H9 (cell line): ENCODE results near the gene OPTC. TPM values are rescaled to one million over a fixed set of nuclear protein-coding genes. Genes with fewer than 3 reads are reported as not detected.

Experiments used
- DNase-seq: peaks from one replicate; pipeline ENCODE4 v3.0.0-alpha.2; 2017
- H2AFZ ChIP-seq: one replicate; pipeline ENCODE4 v1.6.1; 2013; ENCODE audit warnings: mild to moderate bottlenecking, low read length, control low read depth, moderate library complexity
- H2AK5ac ChIP-seq: 2 replicates; pipeline ENCODE4 v1.6.1; 2013; ENCODE audit warnings: low read length, control low read depth, mixed read lengths; ENCODE audit not compliant: insufficient read length
- H2BK120ac ChIP-seq: one replicate; pipeline ENCODE4 v1.6.1; 2013; ENCODE audit warnings: low read depth, mild to moderate bottlenecking, low read length, control low read depth, inconsistent platforms; ENCODE audit not compliant: poor library complexity, severe bottlenecking
- H2BK12ac ChIP-seq: 2 replicates; pipeline ENCODE4 v1.6.1; 2013; ENCODE audit warnings: low read length, control low read depth, mixed read lengths, low read depth; ENCODE audit not compliant: insufficient read length
- H2BK15ac ChIP-seq: 2 replicates; pipeline ENCODE4 v1.6.1; 2013; ENCODE audit warnings: low read depth, low read length, control low read depth
- H2BK20ac ChIP-seq: one replicate; pipeline ENCODE4 v1.6.1; 2013; ENCODE audit warnings: low read depth, mild to moderate bottlenecking, low read length, control low read depth, inconsistent platforms; ENCODE audit not compliant: poor library complexity, severe bottlenecking
- H2BK5ac ChIP-seq: 2 replicates; pipeline ENCODE4 v1.6.1; 2013; ENCODE audit warnings: low read length, control low read depth, mixed read lengths; ENCODE audit not compliant: insufficient read length
- H3K14ac ChIP-seq: 2 replicates; pipeline ENCODE4 v1.6.1; 2013; ENCODE audit warnings: low read length, control low read depth; ENCODE audit not compliant: insufficient read depth
- H3K18ac ChIP-seq: 2 replicates; pipeline ENCODE4 v1.6.1; 2013; ENCODE audit warnings: low read depth, mild to moderate bottlenecking, mixed read lengths, low read length, control low read depth; ENCODE audit not compliant: insufficient read length
- H3K23ac ChIP-seq: 2 replicates; pipeline ENCODE4 v1.6.1; 2013; ENCODE audit warnings: low read length, control low read depth, mixed read lengths, low read depth; ENCODE audit not compliant: insufficient read length
- H3K23me2 ChIP-seq: 2 replicates; pipeline ENCODE4 v1.6.1; 2013; ENCODE audit warnings: low read depth, mild to moderate bottlenecking, mixed read lengths, low read length, control low read depth; ENCODE audit not compliant: insufficient read length, poor library complexity, severe bottlenecking
- H3K27ac ChIP-seq: 2 replicates; pipeline ENCODE4 v1.5.1; 2013; ENCODE audit warnings: low read length, control low read depth, mixed read lengths, low read depth; ENCODE audit not compliant: insufficient read length
- H3K27me3 ChIP-seq: 2 replicates; pipeline ENCODE4 v1.6.1; 2013; ENCODE audit warnings: low read length, control low read depth, inconsistent platforms; ENCODE audit not compliant: insufficient read depth
- H3K4ac ChIP-seq: 2 replicates; pipeline ENCODE4 v1.6.1; 2013; ENCODE audit warnings: low read depth, mild to moderate bottlenecking, control low read depth, inconsistent platforms, low read length, moderate library complexity
- H3K4me1 ChIP-seq: 2 replicates; pipeline ENCODE4 v1.6.1; 2013; ENCODE audit warnings: low read length, control low read depth, inconsistent platforms; ENCODE audit not compliant: insufficient read depth
- H3K4me2 ChIP-seq: 2 replicates; pipeline ENCODE4 v1.6.1; 2013; ENCODE audit warnings: low read length, control low read depth, mixed read lengths; ENCODE audit not compliant: insufficient read length, insufficient read depth
- H3K56ac ChIP-seq: 2 replicates; pipeline ENCODE4 v1.6.1; 2013; ENCODE audit warnings: low read depth, mild to moderate bottlenecking, mixed read lengths, low read length, control low read depth; ENCODE audit not compliant: insufficient read length
- H3K79me1 ChIP-seq: 2 replicates; pipeline ENCODE4 v1.6.1; 2013; ENCODE audit warnings: low read depth, mild to moderate bottlenecking, moderate library complexity, low read length, control low read depth, inconsistent platforms; ENCODE audit not compliant: insufficient read depth, poor library complexity, severe bottlenecking
- H3K79me2 ChIP-seq: 2 replicates; pipeline ENCODE4 v1.6.1; 2013; ENCODE audit warnings: low read length, control low read depth, inconsistent platforms; ENCODE audit not compliant: insufficient read depth
- H3K9ac ChIP-seq: 2 replicates; pipeline ENCODE4 v1.6.1; 2013; ENCODE audit warnings: low read length, control low read depth, mixed read lengths; ENCODE audit not compliant: insufficient read length; ENCODE audit errors: extremely low read depth
- H3K9me3 ChIP-seq: one replicate; pipeline ENCODE4 v1.6.1; 2013; ENCODE audit warnings: low read depth, low read length, inconsistent platforms; ENCODE audit not compliant: control insufficient read depth
- H3T11ph ChIP-seq: one replicate; pipeline ENCODE4 v1.6.1; 2013; ENCODE audit warnings: mild to moderate bottlenecking, low read length, control low read depth, inconsistent platforms
- H4K20me1 ChIP-seq: one replicate; pipeline ENCODE4 v1.6.1; 2013; ENCODE audit not compliant: control insufficient read depth, insufficient read length, insufficient read depth
- H4K5ac ChIP-seq: 2 replicates; pipeline ENCODE4 v1.6.1; 2013; ENCODE audit warnings: low read depth, mild to moderate bottlenecking, mixed read lengths, low read length, control low read depth; ENCODE audit not compliant: insufficient read length
- H4K8ac ChIP-seq: replicated peaks from 2 replicates; pipeline ENCODE4 v1.6.1; 2013; ENCODE audit warnings: low read length, control low read depth, mixed read lengths, low read depth; ENCODE audit not compliant: insufficient read length
- H4K91ac ChIP-seq: 2 replicates; pipeline ENCODE4 v1.6.1; 2013; ENCODE audit warnings: low read depth, mild to moderate bottlenecking, moderate library complexity, mixed read lengths, low read length, control low read depth; ENCODE audit not compliant: insufficient read length
- H3K27ac Mint-ChIP-seq, 3 experiments: 2 replicates in 2 of 3; 3 replicates in 1 of 3; pipeline ENCODE4 v1.8.0; 2020 to 2021; ENCODE audit warnings: mixed read lengths in 3 of 3, mild to moderate bottlenecking in 1 of 3, moderate library complexity in 1 of 3
- H3K27me3 Mint-ChIP-seq: 2 replicates; pipeline ENCODE4 v1.8.0; 2021; ENCODE audit warnings: low read depth, mild to moderate bottlenecking, moderate library complexity, mixed read lengths
- H3K36me3 Mint-ChIP-seq, 3 experiments: 2 replicates in 2 of 3; 3 replicates in 1 of 3; pipeline ENCODE4 v1.8.0; 2020 to 2021; ENCODE audit warnings: low read depth in 3 of 3, mixed read lengths in 3 of 3; ENCODE audit not compliant: insufficient read depth in 1 of 3
- H3K4me1 Mint-ChIP-seq, 2 experiments: 2 replicates each; pipeline ENCODE4 v1.8.0; 2020; ENCODE audit warnings: mixed read lengths in 2 of 2
- H3K4me3 Mint-ChIP-seq, 2 experiments: 2 replicates in 1 of 2; 3 replicates in 1 of 2; pipeline ENCODE4 v1.8.0; 2020 to 2021; ENCODE audit warnings: mild to moderate bottlenecking in 2 of 2, mixed read lengths in 2 of 2, moderate library complexity in 1 of 2
- H3K9me3 Mint-ChIP-seq, 2 experiments: 2 replicates in 1 of 2; 3 replicates in 1 of 2; pipeline ENCODE4 v1.8.0; 2020; ENCODE audit warnings: mild to moderate bottlenecking in 2 of 2, mixed read lengths in 2 of 2, moderate library complexity in 1 of 2
- CTCF ChIP-seq: fragments of 200-600 bp; sonication (generic); conservative IDR thresholded peaks from 3 replicates; pipeline ENCODE4 v1.8.0; 2021; ENCODE audit warnings: antibody characterized with exemption, mild to moderate bottlenecking
- WGBS: extraction: QIAGEN DNeasy Blood & Tissue Kit; methylation state at CpG from one replicate; pipeline ENCODE4 v1.1.7; 2013; ENCODE audit warnings: missing lambda C conversion rate, low lambda C conversion rate, mixed read lengths; ENCODE audit not compliant: insufficient read length; ENCODE audit errors: extremely low coverage; 5-methylcytosine and 5-hydroxymethylcytosine counted together
- total RNA-seq: library from RNA; stranded (reverse); gene quantifications from 2 replicates; pipeline ENCODE4 v1.2.1, GENCODE V29; 2021

OPTC gene
- total RNA-seq, 1 experiment from 2014 or later, result 1.1 TPM

GRCh38 chr1:203491664-203492063, 2.3 kb upstream of the OPTC start:
- H2BK20ac ChIP-seq, result no peak overlapping the region
- no peak overlapping the region for H3K4ac ChIP-seq
- no peaks in the 10 kb centered on the region for H3K79me2 ChIP-seq
- DNase-seq, result no peak
- H3K23me2 ChIP-seq, result no peaks in the 10 kb centered on the region
- H3K4me1 Mint-ChIP-seq, result peaks cover 30 to 39% of the 10 kb centered on the region in 2 experiments
- no peak overlapping the region for H2AFZ ChIP-seq
- no peak overlapping the region for H3T11ph ChIP-seq
- H2BK5ac ChIP-seq, result no peak overlapping the region
- peaks cover 10% of the 10 kb centered on the region for H3K27me3 Mint-ChIP-seq
- no peak overlapping the region for H3K27ac Mint-ChIP-seq
- no peaks in the 10 kb centered on the region for H3K9me3 Mint-ChIP-seq
- no peak overlapping the region for H4K5ac ChIP-seq
- no peak overlapping the region for H2BK15ac ChIP-seq
- no peak overlapping the region for H2AK5ac ChIP-seq
- no peak overlapping the region for H3K56ac ChIP-seq
- H3K14ac ChIP-seq, result no peak overlapping the region
- no peak overlapping the region for H3K23ac ChIP-seq
- no peak overlapping the region for H4K8ac ChIP-seq
- no peaks in the 10 kb centered on the region for H4K20me1 ChIP-seq
- no peak overlapping the region for H3K18ac ChIP-seq
- no peaks in the 10 kb centered on the region for H3K36me3 Mint-ChIP-seq
- no peak overlapping the region for H3K27ac ChIP-seq
- no peak for TF ChIP-seq CTCF
- H3K27me3 ChIP-seq, result no peaks in the 10 kb centered on the region
- H3K9ac ChIP-seq, result no peak overlapping the region
- no peaks in the 10 kb centered on the region for H3K9me3 ChIP-seq
- no peak overlapping the region for H3K4me3 Mint-ChIP-seq
- WGBS, result no CpG with 5 or more reads among the region's 9 CpGs
- no peak overlapping the region for H2BK12ac ChIP-seq
- no peak overlapping the region for H3K4me2 ChIP-seq
- no peak overlapping the region for H2BK120ac ChIP-seq
- H3K79me1 ChIP-seq, result no peaks in the 10 kb centered on the region
- no peaks in the 10 kb centered on the region; the same call in 1 of the 2 replicates for H3K4me1 ChIP-seq
- no peak overlapping the region for H4K91ac ChIP-seq
